ENCODE measurements around the gene DHX34. TPM values are rescaled to one million over a fixed set of nuclear protein-coding genes. Genes with fewer than 3 reads are reported as not detected.

DHX34 gene
- total and polyA plus RNA-seq, 2 donors from 2014 or later, result 7.2 to 13.6 TPM

GRCh38 chr19:47429140-47429793 lies 80.2 kb downstream of the DHX34 start:
- peak in 1 of 5 donors; percentile 61 for DNase-seq
- no peak overlapping the region for H3K4me3 ChIP-seq (ENCODE audit: low read length in 3 of 3)
- peaks cover 13% of the 10 kb centered on the region for H3K27me3 ChIP-seq (ENCODE audit: control insufficient read depth, insufficient read depth, low read length)
- no peak for FAIRE-seq
- no peak overlapping the region for H3K27ac ChIP-seq (ENCODE audit: low read depth in 2 of 2, low read length in 2 of 2)
- intact Hi-C loops (cut with DNase I), result no loop called here
- H3K9ac ChIP-seq (ENCODE audit: low read length in 3 of 3), result no peak overlapping the region
- no peaks in the 10 kb centered on the region for H3K36me3 ChIP-seq (ENCODE audit: control insufficient read depth in 2 of 3, insufficient read depth in 3 of 3, low read length in 3 of 3)
- H3K4me1 ChIP-seq (ENCODE audit: control insufficient read depth in 2 of 3, insufficient read depth in 2 of 3, low read depth in 1 of 3, low read length in 3 of 3), result peaks cover 0 to 6% (median 0%) of the 10 kb centered on the region in 3 donors
- no peak for TF ChIP-seq CTCF (IDR thresholded peaks at IDR 0.05; ENCODE audit: borderline replicate concordance, extremely low read depth, insufficient read depth)
- H3K9me3 ChIP-seq (ENCODE audit: control insufficient read depth in 2 of 3, insufficient read depth in 1 of 3, low read length in 3 of 3), result no peaks in the 10 kb centered on the region

GRCh38 chr19:47430041-47430802 lies 81.1 kb downstream of the DHX34 start:
- DNase-seq, result peak in 4 of 5 donors; percentile 50 to 78 (median 65)
- Histone ChIP-seq H3K9me3 (ENCODE audit: control insufficient read depth in 2 of 3, insufficient read depth in 1 of 3, low read length in 3 of 3) (no peaks in the 10 kb centered on the region), H3K36me3 (ENCODE audit: control insufficient read depth in 2 of 3, insufficient read depth in 3 of 3, low read length in 3 of 3) (no peaks in the 10 kb centered on the region), H3K27me3 (ENCODE audit: control insufficient read depth, insufficient read depth, low read length) (peaks cover 13% of the 10 kb centered on the region), H3K27ac (ENCODE audit: low read depth in 2 of 2, low read length in 2 of 2) (no peak overlapping the region), H3K4me1 (ENCODE audit: control insufficient read depth in 2 of 3, insufficient read depth in 2 of 3, low read depth in 1 of 3, low read length in 3 of 3) (peaks cover 0 to 6% (median 0%) of the 10 kb centered on the region in 3 donors), H3K4me3 (ENCODE audit: low read length in 3 of 3) (no peak overlapping the region), H3K9ac (ENCODE audit: low read length in 3 of 3) (no peak overlapping the region)
- intact Hi-C loops (cut with DNase I), result no loop called here
- FAIRE-seq, result no peak
- TF ChIP-seq CTCF (IDR thresholded peaks at IDR 0.05; ENCODE audit: borderline replicate concordance, extremely low read depth, insufficient read depth), result peak; percentile 11

GRCh38 chr19:47432091-47432490 lies 83.0 kb downstream of the DHX34 start:
- Histone ChIP-seq H3K27me3 (ENCODE audit: control insufficient read depth, insufficient read depth, low read length) (peaks cover 13% of the 10 kb centered on the region), H3K9me3 (ENCODE audit: control insufficient read depth in 2 of 3, insufficient read depth in 1 of 3, low read length in 3 of 3) (no peaks in the 10 kb centered on the region), H3K9ac (ENCODE audit: low read length in 3 of 3) (no peak overlapping the region), H3K4me3 (ENCODE audit: low read length in 3 of 3) (no peak overlapping the region), H3K36me3 (ENCODE audit: control insufficient read depth in 2 of 3, insufficient read depth in 3 of 3, low read length in 3 of 3) (no peaks in the 10 kb centered on the region), H3K27ac (ENCODE audit: low read depth in 2 of 2, low read length in 2 of 2) (no peak overlapping the region), H3K4me1 (ENCODE audit: control insufficient read depth in 2 of 3, insufficient read depth in 2 of 3, low read depth in 1 of 3, low read length in 3 of 3) (peaks cover 0 to 6% (median 0%) of the 10 kb centered on the region in 3 donors)
- TF ChIP-seq CTCF (IDR thresholded peaks at IDR 0.05; ENCODE audit: borderline replicate concordance, extremely low read depth, insufficient read depth), result no peak
- FAIRE-seq, result no peak
- intact Hi-C loops (cut with DNase I), result no loop called here
- no peak for DNase-seq

Other genes starting within 250 kb of the DHX34 start
- 55.2 TPM for gene ZC3H4, start 235.5 kb upstream of the DHX34 start, total RNA-seq
- 5.7 TPM for gene ZC3H4, start 235.5 kb upstream of the DHX34 start, polyA plus RNA-seq (ENCODE audit: insufficient read depth, low read depth, low replicate concordance)
- gene SAE1, start 218.5 kb upstream of the DHX34 start, total RNA-seq, result 49.4 TPM
- gene SAE1, start 218.5 kb upstream of the DHX34 start, polyA plus RNA-seq (ENCODE audit: insufficient read depth, low read depth, low replicate concordance), result 39.5 TPM
- 14.2 TPM for gene BBC3, start 118.1 kb upstream of the DHX34 start, total RNA-seq
- gene BBC3, start 118.1 kb upstream of the DHX34 start, polyA plus RNA-seq (ENCODE audit: insufficient read depth, low read depth, low replicate concordance), result 3.2 TPM
- 49.0 TPM for gene CCDC9, start 92.8 kb upstream of the DHX34 start, total RNA-seq
- 14.0 TPM for gene CCDC9, start 92.8 kb upstream of the DHX34 start, polyA plus RNA-seq (ENCODE audit: insufficient read depth, low read depth, low replicate concordance)
- 28.4 TPM for gene INAFM1, start 74.4 kb upstream of the DHX34 start, total RNA-seq
- gene INAFM1, start 74.4 kb upstream of the DHX34 start, polyA plus RNA-seq (ENCODE audit: insufficient read depth, low read depth, low replicate concordance), result 17.0 TPM
- gene C5AR1, start 39.5 kb upstream of the DHX34 start, total RNA-seq, result 26.6 TPM
- gene C5AR1, start 39.5 kb upstream of the DHX34 start, polyA plus RNA-seq (ENCODE audit: insufficient read depth, low read depth, low replicate concordance), result 6.5 TPM
- 2.5 TPM for gene C5AR2, start 17.1 kb upstream of the DHX34 start, total RNA-seq
- gene C5AR2, start 17.1 kb upstream of the DHX34 start, polyA plus RNA-seq (ENCODE audit: insufficient read depth, low read depth, low replicate concordance), result 3.0 TPM
- gene MEIS3, start 70.2 kb downstream of the DHX34 start, total RNA-seq, result 7.6 TPM
- gene MEIS3, start 70.2 kb downstream of the DHX34 start, polyA plus RNA-seq (ENCODE audit: insufficient read depth, low read depth, low replicate concordance), result 3.8 TPM
- gene SLC8A2, start 122.6 kb downstream of the DHX34 start, total RNA-seq, result 0.94 TPM
- gene SLC8A2, start 122.6 kb downstream of the DHX34 start, polyA plus RNA-seq (ENCODE audit: insufficient read depth, low read depth, low replicate concordance), result not detected
- gene KPTN, start 134.9 kb downstream of the DHX34 start, total RNA-seq, result 7.4 TPM
- 25.5 TPM for gene KPTN, start 134.9 kb downstream of the DHX34 start, polyA plus RNA-seq (ENCODE audit: insufficient read depth, low read depth, low replicate concordance)
- gene NAPA, start 165.7 kb downstream of the DHX34 start, total RNA-seq, result 136 TPM
- gene NAPA, start 165.7 kb downstream of the DHX34 start, polyA plus RNA-seq (ENCODE audit: insufficient read depth, low read depth, low replicate concordance), result 213 TPM
- 0.69 TPM for gene ZNF541, start 223.8 kb downstream of the DHX34 start, total RNA-seq
- gene ZNF541, start 223.8 kb downstream of the DHX34 start, polyA plus RNA-seq (ENCODE audit: insufficient read depth, low read depth, low replicate concordance), result 0.86 TPM